Measurements from ENCODE around the gene RCC2. TPM values are rescaled to one million over a fixed set of nuclear protein-coding genes. Genes with fewer than 3 reads are reported as not detected.

RCC2 gene
- total RNA-seq, result 71.0 and 108 TPM in 2 replicates

GRCh38 chr1:17439250-17440073, at the start of gene RCC2:
RCC2 (minus strand) TSS chr1:17439677; CDS start chr1:17438514, 1,163 bp downstream.

GRCh38 chr1:17371896-17372295, 67.6 kb downstream of the RCC2 start, which contains the start of gene PADI6:
PADI6 (plus strand) TSS chr1:17372196; CDS start chr1:17372246, 50 bp downstream.

Other genes with a start within 250 kb of the RCC2 start
- gene PADI1, start 234.5 kb downstream of the RCC2 start, total RNA-seq, result 0.09 TPM in 1 of 2 replicates, not detected in the other
- gene PADI3, start 190.6 kb downstream of the RCC2 start, total RNA-seq, result not detected in 2 replicates
- gene PADI4, start 131.5 kb downstream of the RCC2 start, total RNA-seq, result not detected in 2 replicates
- gene PADI6, start 67.5 kb downstream of the RCC2 start, total RNA-seq, result not detected in 2 replicates
- gene ARHGEF10L, start 100.0 kb upstream of the RCC2 start, total RNA-seq, result 3.5 and 9.5 TPM in 2 replicates

Measured in endothelial cell of coronary artery (primary cell).